HEK293T (cell line): ENCODE results near the gene SSBP2.

ENCODE experiments used
- ARNT ChIP-seq: fragments of 450-650 bp; IDR thresholded peaks from 2 replicates; pipeline ENCODE4 v1.6.1; 2017; ENCODE audit warnings: mild to moderate bottlenecking
- BHLHE40 ChIP-seq: fragments of 450-650 bp; IDR thresholded peaks from 2 replicates; pipeline ENCODE4 v1.6.1; 2016; ENCODE audit warnings: mild to moderate bottlenecking, moderate library complexity, borderline replicate concordance
- CTBP1 ChIP-seq: fragments of 450-650 bp; IDR thresholded peaks from 2 replicates; pipeline ENCODE4 v1.6.1; 2016; ENCODE audit warnings: borderline replicate concordance
- ELF4 ChIP-seq: fragments of 450-650 bp; IDR thresholded peaks from 2 replicates; pipeline ENCODE4 v1.6.1; 2017; ENCODE audit warnings: antibody characterized with exemption
- FOXA1 ChIP-seq: fragments of 450-650 bp; IDR thresholded peaks from 2 replicates; pipeline ENCODE4 v1.6.1; 2016; ENCODE audit warnings: mild to moderate bottlenecking
- FOXK2 ChIP-seq: fragments of 450-650 bp; IDR thresholded peaks from 2 replicates; pipeline ENCODE4 v1.6.1; 2016; ENCODE audit warnings: mild to moderate bottlenecking
- FOXM1 ChIP-seq: fragments of 450-650 bp; IDR thresholded peaks from 2 replicates; pipeline ENCODE4 v1.6.1; 2017; ENCODE audit warnings: mild to moderate bottlenecking, borderline replicate concordance
- LEF1 ChIP-seq: fragments of 450-650 bp; IDR thresholded peaks from 2 replicates; pipeline ENCODE4 v1.6.1; 2017; ENCODE audit warnings: mild to moderate bottlenecking, borderline replicate concordance
- NFRKB ChIP-seq: fragments of 450-650 bp; IDR thresholded peaks from 2 replicates; pipeline ENCODE4 v1.6.1; 2016; ENCODE audit warnings: mild to moderate bottlenecking, moderate library complexity
- SP1 ChIP-seq: fragments of 450-650 bp; IDR thresholded peaks from 2 replicates; pipeline ENCODE4 v1.6.1; 2017
- SUZ12 ChIP-seq: fragments of 450-650 bp; IDR thresholded peaks from 2 replicates; pipeline ENCODE4 v1.6.1; 2016; ENCODE audit warnings: mild to moderate bottlenecking
- ZNF384 ChIP-seq: fragments of 450-650 bp; IDR thresholded peaks from 2 replicates; pipeline ENCODE4 v1.6.1; 2016

DNA sequence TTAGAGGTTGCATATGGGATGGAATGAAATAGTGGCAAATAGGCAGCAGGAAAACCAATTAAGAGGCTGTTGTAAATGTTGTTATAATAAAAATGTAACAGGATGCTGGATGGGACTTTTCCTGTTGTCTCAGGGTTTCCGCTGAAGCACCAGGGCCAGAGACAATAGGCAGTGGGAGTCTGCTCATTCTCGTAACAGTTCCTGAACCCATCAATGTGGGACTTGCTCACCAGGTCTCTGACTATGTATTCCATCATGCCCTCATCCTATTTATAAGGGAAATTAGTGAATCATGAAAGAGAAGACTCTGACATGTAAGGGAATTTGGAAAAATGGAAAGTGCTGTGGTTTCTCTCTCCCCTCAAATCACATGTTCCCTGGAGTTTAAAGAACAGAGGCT, 23.5 kb upstream of the SSBP2 start:
- no peak for TF ChIP-seq FOXM1
- TF ChIP-seq BHLHE40: no peak
- TF ChIP-seq CTBP1: no peak
- TF ChIP-seq SP1: no peak
- no peak for TF ChIP-seq ZNF384
- no peak for TF ChIP-seq FOXK2
- TF ChIP-seq NFRKB: no peak
- no peak for TF ChIP-seq FOXA1
- TF ChIP-seq ELF4: no peak
- TF ChIP-seq SUZ12: no peak
- TF ChIP-seq ARNT: no peak
- no peak for TF ChIP-seq LEF1
